Measurements from ENCODE around the gene PLD5.

DNA sequence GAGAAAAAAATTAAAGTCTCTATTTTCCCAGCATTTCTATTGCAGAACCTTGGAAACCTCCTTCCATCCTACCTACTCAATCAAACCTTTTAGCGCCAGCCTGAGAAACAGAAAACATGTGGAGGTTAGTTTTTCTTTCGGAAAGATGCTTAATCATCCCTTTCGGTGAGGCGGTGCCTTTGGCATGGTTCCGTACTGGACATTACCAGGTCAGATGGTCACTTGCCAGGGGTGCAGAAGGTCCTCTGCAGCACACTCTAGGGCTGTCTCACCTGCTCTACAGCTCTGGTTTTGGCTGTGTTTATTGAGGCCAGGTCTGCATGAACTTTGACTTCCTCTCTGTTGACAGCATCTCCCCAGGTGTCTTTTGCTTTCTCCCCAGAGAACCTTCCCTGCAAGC, 121.5 kb downstream of the PLD5 start:
- TF ChIP-seq POLR2AphosphoS5 (IDR thresholded peaks at IDR 0.05; ENCODE audit: low read depth, low read length) (no peak), POLR2A (IDR thresholded peaks at IDR 0.05; ENCODE audit: low read depth, low read length) (no peak)

All from GM12891 (cell line).